GM19193 (cell line): ENCODE results near the gene CTCFL.

ENCODE experiments used
- POLR2A ChIP-seq: IDR thresholded peaks from 4 replicates; pipeline ENCODE4 v1.6.1; 2011; ENCODE audit not compliant: insufficient read depth, insufficient read length; ENCODE audit errors: extremely low read depth

CTCFL gene

DNA sequence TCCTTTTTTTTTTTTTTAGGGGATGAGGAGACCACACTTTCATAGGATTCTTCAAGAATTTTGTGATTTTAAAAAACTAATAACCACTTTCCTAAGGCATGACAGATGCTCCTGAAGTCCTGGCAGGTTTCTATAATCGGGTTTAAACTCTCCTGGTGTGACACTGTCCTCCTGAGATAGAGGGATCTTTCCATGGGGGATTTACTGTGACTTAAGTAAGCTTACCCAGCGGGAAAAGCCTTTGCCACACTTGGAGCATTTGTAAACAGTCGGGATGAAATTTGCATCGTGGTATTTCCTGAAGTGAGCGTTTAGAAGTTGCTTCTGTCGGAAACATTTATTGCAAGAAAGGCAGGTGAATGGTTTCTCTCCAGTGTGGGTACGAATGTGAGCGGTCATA is 16.6 kb downstream of the CTCFL start:
- no peak for TF ChIP-seq POLR2A

DNA sequence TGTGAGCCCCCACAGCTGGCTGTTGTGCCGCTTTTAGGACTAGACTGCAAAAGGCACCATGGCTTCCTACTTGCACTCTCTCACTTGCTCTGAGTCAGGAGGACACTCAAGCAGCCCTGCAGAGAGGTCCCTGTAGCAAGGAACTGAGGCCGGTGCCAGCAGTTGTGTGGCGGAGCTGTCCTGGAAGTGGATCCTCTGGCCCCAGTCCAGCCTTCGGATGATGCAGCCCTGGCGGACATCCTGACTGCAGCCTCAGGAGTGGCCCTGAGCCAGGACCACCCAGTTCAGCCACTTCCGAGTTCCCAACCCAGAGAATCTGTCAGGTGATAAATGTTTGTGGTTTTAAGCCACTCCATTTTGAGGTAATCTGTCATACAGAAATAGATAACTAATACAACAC is 17.5 kb downstream of the CTCFL start:
- TF ChIP-seq POLR2A: no peak

DNA sequence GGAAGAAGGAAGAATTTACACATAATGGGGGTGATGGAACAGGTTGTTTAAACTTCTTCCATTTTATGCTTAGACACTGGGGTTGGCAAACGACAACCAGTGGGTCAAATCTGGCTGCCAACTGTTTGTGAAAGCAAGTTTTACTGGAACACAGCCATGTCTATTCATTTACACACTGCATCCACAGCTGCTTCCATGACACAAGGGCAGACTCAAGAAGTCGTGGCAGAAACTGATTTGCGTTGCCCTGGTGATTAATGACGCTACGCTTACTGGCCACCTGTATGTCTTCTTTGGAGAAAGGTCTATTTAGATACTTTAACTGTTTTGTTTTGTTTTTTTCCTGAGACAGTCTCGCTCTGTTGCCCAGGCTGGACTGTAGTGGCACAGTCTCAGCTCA is 19.0 kb downstream of the CTCFL start:
- TF ChIP-seq POLR2A: no peak

DNA sequence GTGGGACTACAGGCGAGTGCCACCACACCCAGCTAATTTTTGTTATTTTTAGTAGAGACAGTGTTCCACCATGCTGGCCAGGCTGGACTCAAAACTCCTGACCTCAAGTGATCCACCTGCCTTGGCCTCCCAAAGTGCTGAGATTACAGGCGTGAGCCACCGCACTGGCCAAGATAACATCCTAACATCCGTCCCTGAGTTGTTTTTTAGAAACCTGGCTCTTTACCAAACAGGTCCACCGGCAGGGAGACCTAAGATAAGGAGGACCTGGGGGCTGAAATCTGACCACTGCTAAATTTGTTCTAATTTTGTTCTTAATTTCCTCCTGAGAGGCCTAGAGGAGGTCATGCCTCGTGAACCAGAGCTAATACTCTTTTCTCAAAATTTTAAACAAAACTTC is 20.5 kb downstream of the CTCFL start:
- no peak for TF ChIP-seq POLR2A

DNA sequence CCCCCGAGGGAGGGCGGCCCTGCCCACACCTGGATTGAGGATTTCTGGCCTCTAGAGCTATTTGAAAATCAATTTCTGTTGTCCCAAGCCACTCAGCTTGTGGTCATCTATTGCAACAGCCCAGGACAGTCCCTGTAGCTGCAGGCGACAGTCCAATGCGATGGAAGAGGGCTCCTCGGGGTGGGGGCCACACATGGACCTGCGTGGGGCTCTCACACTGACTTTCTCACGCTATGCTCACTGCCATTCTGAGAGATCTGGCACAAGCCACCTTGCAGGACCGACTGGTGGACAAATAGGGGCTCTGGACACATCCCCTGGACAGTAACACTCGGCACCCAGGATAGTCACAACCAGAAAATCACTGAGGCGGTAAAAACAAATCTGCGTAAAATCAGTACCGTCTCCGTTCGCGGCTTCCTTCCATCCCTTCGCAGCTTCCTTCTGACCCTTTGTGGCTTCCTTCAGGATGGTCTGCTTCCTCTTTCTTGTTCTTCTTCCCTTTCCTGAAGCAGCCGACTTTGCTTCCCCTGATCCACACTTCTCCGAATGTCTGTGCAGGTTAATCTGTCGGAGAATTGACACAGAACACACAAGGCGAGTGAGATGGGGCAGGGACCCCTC is 21.8 kb downstream of the CTCFL start:
- TF ChIP-seq POLR2A: no peak

DNA sequence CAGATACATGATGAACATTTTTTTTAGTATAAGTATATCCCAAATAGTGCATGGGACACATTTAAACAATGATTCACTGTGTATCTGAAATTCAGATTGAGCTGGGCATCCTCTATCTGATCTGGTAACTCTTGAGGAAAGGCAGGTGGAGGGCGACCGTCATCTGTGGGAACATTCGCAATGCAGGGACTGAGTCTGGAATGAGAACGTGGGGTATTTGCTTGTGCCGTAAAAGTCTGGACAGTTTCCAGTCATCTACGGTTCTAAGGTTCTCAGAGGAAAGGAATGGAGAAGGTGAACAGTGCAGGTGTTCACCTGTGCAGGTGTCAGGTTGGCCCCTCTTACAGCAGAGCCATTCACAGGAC is 22.6 kb downstream of the CTCFL start:
- TF ChIP-seq POLR2A: no peak

DNA sequence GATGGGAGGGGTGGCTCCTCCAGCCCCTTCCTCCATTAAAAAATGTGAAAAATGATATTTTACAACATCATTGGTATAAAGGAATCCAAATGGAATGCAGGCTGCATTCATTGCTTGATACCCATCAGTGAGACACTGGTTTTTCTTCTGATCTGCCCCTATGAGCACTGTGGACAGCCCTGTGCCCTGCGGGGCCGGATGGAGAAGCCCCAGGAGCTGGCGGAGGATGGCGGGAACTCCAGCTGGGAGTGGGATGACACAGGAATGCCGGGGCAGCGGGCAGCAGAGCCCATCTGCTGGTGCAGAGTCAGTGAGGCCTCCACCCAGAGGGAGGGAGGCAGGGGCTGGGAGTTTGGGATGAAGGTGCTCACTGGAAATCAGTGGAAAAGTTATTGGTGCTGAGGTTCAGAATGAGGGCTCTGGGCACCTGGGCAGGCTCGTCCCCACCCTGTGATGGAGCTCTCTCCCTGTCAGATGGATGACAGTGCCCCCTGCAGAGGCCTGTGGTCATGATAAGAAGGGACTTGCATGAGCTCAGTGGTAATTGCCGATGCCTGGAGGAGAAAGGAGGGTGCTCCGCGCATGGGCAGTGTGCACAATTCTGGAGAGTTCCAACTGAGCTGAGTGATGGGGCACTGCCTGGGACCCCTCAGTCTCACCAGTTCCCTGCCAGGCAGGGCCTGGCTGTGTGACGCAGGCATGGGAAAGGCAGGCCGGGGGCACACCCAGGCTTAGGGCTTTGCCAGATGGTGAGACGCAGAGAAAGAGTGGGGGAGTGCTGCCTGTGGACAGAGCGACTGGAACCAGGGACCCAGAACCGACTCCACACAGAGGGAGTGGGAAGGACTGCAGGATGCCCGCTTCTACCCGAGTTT is 23.2 kb downstream of the CTCFL start:
- no peak for TF ChIP-seq POLR2A

DNA sequence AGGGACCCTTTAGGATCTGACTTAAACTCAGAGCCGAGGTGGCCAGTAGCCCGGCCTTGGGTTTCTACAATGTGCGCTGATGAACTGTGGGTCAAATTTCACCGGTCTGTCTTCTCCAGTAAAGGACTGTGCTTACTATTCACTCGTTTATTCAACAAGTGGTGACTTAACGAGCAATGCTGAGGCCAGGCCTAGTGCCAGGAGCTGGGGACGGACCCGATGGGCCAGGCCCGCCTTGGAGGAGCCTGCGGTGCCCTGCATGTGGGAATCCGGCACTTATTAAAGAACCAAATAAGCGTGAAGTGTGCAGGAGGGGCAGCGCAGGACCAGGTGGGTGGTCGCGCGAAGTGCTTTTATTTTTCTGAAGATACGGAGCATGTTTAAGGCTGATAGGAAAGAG is 24.0 kb downstream of the CTCFL start:
- TF ChIP-seq POLR2A: no peak

DNA sequence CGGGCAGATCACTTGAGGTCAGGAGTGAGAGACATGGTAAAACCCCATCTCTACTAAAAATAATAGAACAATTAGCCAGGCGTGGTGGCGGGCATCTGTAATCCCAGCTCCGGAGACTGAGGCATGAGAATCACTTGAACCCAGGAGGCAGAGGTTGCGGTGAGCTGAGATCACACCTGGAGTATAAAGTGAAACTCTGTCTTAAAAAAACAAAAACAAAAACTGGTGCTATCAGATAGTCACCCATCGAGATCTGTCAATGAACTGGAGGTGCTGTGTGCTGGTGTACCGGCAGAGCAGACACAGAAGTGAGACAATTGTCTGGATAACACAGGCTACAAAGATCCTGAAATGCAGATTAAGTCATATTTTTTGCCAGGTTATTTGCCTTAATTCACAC is 24.7 kb downstream of the CTCFL start:
- TF ChIP-seq POLR2A: no peak

DNA sequence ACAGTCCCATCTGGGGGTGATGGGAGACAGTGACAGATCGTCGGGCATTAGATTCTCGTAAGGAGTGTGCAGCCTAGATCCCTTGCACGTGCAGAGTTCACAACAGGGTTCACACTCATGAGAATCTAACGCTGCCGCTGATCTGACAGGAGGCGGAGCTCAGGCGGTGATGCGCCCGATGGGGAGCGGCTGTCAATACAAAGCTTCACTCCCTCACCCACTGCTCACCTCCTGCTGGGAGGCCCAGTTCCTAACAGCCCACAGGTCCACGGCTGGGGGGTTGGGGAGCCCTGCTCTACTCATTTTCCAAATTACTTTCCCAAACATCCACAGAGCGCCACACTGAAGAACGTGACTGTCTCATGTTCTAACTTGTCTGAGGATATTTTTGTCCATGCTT is 25.3 kb downstream of the CTCFL start:
- no peak for TF ChIP-seq POLR2A

DNA sequence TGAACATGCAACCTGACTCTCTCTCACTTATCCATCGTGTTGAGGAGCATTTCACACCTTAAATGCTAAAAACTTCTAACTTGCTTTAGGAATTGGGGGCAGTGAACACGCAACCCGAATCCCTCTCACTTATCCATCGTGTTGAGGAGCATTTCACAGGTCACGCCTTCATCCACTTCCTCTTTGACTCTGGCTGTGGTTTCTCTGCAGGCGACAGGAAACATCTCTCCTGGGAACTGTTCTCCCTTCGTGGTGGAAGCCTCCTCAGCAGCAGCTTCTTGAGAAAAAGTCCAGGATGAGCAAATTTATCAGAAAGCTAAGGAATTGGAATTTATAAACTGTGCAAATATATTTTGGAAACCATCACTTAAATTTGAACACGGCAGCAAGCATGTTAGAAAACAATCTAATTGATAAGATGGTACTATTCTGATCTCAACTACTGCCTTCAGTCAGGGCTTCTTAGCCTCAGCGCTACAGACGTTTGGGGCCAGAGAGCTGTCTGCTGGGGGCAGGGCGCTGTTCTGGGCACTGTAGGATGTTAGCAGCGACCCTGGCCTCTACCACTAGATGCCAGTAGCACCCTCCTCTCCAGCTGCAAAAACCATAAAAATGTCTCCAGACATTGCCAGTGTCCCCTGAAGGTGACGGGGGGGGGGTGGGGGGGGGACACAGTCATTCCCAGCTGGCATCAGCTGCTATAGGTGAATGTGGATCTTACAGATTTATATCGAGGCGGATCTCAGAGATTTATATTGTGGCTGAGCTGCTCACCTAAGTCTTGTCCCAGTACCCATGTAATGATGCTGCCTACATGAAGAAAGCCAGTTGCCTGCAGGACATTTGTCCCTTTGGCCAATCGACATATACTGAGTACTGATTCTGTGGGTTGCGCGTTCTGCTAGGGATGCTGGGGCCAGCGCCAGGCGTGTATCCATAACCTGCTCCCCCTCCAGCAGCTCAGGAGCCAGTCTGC is 26.2 kb downstream of the CTCFL start:
- no peak for TF ChIP-seq POLR2A

DNA sequence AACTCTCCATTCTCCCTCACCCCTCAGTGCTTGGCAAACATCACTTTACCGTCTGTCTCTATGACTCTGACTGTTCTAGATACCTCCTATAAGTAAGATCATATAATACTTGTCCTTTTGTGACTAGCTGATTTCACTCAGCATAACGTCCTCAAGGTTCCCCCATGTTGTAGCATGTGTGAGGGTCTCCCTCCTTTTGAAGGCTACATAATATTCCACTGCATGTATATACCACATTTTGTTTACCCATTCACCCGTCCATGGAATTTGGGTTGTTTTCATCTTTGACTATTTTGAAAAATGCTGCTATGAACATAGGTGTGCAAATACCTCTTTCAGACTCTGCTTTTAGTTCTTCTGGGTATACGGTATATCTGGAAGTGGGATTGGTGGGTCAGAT is 28.3 kb downstream of the CTCFL start:
- TF ChIP-seq POLR2A: no peak

DNA sequence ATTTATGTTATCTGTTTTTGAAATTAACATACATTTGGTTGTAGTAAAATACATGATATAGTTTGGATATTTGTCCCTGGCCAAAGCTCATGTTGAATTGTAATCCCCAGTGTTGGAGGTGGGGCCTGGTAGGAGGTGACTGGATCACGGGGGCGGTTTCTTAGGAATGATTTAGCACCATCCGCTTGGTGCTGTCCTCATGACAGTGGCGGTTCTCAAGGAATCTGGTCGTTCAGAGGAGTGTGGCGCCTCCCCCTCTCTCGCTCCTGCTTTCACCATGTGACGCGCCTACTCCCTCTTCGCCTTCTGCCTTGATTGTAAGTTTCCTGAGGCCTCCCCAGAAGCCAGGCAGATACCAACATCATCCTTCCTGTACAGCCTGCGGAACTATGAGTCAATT is 29.0 kb downstream of the CTCFL start:
- TF ChIP-seq POLR2A: no peak

DNA sequence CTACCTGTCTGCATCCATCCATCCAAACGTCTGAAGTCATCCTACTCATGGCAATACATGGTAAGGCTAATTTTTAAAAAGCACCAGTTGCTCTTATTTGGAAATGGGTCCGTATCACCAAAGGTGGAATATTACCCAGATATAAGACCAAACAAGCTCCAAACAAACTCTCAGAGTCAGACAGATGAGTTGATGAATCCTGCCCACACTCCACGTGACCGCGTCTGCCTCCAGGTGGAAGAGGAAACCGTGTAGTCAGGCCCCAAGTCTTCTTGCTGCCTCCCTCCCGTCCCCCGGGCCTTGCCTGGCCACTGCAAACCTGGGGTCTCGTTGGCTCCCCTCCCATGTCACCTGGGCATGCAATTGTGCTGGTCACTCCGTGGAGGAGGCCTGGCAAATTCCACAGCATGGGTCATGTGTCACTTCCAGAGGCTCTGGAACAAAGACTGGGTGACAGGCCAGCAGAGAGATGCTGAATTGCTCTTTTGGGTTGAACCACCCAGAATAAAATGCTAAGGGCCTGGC is 31.8 kb downstream of the CTCFL start:
- no peak for TF ChIP-seq POLR2A

DNA sequence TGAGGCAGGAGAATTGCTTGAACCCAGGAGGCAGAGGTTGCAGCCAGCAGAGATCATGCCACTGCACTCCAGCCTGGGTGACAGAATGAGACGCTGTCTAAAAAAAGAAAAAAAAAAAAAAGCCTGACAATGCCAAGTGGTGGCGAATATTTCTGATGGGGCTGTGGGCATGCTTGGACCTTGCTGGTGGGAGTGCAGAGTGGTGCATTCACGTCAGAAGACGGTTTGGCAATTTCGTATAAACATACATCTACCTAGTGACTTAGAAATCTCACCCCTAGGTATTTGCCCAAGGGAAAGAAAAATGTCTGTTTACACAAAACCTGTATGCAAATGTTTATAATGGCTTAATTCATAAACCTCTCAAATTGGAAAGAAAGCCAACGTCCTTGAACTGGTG is 33.6 kb downstream of the CTCFL start:
- TF ChIP-seq POLR2A: no peak

DNA sequence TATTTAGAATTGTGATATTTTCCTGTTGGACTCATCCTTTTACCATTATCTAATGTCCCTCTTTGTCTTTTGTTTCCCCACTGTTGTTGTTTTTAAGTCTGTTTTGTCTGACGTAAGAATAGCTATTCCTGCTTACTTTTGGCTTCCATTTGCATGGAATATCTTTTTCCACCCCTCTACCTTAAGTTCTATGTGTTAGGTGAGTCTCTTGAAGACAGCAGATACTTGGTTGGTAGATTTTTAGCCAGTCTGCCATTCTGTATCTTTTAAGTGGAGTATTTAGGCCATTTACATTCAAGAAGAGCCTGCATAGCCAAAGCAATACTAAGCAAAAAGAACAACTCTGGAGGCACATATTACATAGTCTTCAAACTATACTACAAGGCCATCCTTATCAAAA is 39.2 kb downstream of the CTCFL start:
- TF ChIP-seq POLR2A: no peak

DNA sequence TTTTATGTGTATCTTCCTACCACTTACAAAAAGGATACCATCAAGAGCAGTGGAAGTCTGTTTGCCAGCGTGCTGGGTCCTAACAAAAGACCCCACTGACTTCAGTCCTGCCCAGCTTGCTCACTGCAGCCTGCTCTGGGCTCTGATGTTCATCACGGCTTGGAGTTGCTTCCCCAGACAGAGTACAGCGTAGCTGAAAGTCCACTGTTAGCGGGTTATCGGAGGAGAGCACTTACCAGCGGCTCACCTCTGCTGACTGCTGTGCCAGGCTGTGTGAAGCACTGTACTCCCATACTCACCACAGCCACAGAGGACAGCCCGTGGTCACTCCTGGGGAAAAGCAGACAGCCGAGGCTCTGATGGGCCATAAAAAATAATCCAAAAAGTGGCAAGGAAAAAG is 40.2 kb downstream of the CTCFL start:
- no peak for TF ChIP-seq POLR2A
